ENCODE results near the gene PTPRN2. TPM values are rescaled to one million over a fixed set of nuclear protein-coding genes. Genes with fewer than 3 reads are reported as not detected.
"Not testable (repeated sequence)": the region's sequence is repeated elsewhere in the genome, so short reads cannot be mapped to it uniquely, and the experiment has no call there.

Gene PTPRN2
- total and polyA plus RNA-seq, 7 donors = 3.2 to 7.1 (median 5.5) TPM

DNA sequence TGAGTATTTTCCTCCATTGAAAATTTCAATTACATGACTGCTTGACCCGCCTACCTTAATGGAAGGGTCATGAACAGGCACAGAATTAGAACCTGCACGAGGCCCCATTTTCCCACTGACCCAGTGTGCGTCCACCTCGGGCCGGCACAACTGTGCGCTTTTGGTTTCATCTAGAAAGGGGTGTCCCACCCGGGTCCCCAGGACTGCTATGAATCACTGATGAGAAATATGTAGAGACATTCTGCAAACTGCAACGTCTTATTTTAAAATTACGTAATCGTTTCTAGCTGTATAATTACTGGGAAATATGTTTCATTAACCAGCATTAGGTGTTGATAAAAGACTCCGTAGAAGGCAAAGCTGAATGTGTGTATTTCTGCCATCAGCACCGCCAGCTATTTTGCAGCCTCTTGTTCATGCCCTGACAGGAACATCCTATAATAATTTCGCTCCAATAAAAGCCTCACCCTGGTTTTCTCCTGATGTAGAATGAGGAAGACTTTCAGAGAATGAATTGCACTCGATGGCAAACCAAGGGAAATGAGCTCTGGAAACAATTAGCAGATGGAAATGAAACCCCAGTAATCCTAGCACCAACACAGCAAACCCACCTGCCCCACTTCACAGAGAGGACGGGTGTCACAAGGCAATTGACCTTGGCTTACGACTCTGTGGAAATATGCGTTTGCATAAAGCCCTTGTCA is 688.7 kb downstream of the PTPRN2 start:
- TF ChIP-seq EP300 (IDR thresholded peaks at IDR 0.05) (no peak), POLR2AphosphoS5 (IDR thresholded peaks at IDR 0.05) (no peak), POLR2A (IDR thresholded peaks at IDR 0.05) (no peak)
- TF ChIP-seq, protein P1, sequence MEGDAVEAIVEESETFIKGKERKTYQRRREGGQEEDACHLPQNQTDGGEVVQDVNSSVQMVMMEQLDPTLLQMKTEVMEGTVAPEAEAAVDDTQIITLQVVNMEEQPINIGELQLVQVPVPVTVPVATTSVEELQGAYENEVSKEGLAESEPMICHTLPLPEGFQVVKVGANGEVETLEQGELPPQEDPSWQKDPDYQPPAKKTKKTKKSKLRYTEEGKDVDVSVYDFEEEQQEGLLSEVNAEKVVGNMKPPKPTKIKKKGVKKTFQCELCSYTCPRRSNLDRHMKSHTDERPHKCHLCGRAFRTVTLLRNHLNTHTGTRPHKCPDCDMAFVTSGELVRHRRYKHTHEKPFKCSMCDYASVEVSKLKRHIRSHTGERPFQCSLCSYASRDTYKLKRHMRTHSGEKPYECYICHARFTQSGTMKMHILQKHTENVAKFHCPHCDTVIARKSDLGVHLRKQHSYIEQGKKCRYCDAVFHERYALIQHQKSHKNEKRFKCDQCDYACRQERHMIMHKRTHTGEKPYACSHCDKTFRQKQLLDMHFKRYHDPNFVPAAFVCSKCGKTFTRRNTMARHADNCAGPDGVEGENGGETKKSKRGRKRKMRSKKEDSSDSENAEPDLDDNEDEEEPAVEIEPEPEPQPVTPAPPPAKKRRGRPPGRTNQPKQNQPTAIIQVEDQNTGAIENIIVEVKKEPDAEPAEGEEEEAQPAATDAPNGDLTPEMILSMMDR (IDR thresholded peaks at IDR 0.05) = no peak
- Histone ChIP-seq H3K27me3 (peaks cover 0 to 3% (median 0%) of the 10 kb centered on the region in 3 donors), H3K36me3 (no peaks in the 10 kb centered on the region), H3K4me1 (no peaks in the 10 kb centered on the region), H3K4me3 (no peak overlapping the region), H3K9me3 (no peaks in the 10 kb centered on the region), H3K27ac (no peak overlapping the region)
- WGBS, 2 donors = 78 to 79% methylated on average over 17 of the region's 17 CpGs
- DNase-seq = no peak
- intact Hi-C loops (cut with DNase I) = no loop called here

DNA sequence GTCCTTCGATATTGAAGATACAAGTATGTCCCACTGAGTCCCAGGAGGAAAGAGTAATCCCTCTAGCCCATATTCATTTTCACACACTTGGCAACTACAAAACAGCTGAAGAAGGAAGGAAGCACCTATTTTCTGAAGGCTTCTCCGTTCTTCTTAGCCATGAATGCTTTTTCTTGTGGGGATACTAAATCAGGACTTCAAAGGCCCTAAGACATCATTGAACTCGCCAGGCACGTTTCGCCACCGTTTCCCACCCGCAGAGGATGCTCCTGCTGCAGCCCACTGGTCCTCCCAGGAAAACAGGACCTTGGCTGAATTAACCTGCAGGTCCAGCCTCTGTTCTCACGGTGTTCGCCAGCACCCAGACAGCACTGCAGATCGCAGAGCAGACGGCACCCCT is 689.4 kb downstream of the PTPRN2 start:
- WGBS, 2 donors = 85 to 91% methylated on average over 11 of the region's 11 CpGs
- no peaks in the 10 kb centered on the region for H3K9me3 ChIP-seq
- no peaks in the 10 kb centered on the region for H3K36me3 ChIP-seq
- no peak overlapping the region for H3K4me3 ChIP-seq
- intact Hi-C loops (cut with DNase I) = no loop called here
- DNase-seq = no peak
- TF ChIP-seq POLR2AphosphoS5 (IDR thresholded peaks at IDR 0.05) (no peak), EP300 (IDR thresholded peaks at IDR 0.05) (no peak), POLR2A (IDR thresholded peaks at IDR 0.05) (no peak)
- TF ChIP-seq, protein P1 (IDR thresholded peaks at IDR 0.05) = no peak
- H3K4me1 ChIP-seq = no peaks in the 10 kb centered on the region
- peaks cover 0 to 3% (median 0%) of the 10 kb centered on the region in 3 donors for H3K27me3 ChIP-seq
- no peak overlapping the region for H3K27ac ChIP-seq

DNA sequence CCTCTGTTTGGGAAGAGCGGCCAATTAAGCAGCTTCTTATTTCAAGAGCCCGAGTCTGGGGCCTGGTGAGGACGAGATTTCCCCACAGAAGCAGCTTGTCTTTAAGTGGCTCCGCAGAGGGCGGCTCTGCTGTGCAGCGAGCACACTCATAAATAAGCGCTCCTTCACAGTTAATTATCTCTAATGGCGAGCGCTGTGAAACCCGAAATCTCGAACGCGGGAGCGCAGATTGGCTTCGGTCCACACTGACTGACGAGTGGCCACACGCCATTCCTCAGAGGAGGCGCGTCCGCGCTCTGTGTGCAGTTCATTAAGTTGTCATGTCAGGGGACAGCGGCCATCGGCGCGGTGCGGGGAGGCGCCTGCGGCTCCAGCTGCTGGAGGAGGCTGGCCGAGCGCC is 689.9 kb downstream of the PTPRN2 start:
- peaks cover 0 to 3% (median 0%) of the 10 kb centered on the region in 3 donors for H3K27me3 ChIP-seq
- 92 to 94% methylated on average over 30 of the region's 30 CpGs for WGBS, 2 donors
- DNase-seq = no peak
- no peak for TF ChIP-seq EP300 (IDR thresholded peaks at IDR 0.05)
- no peak for TF ChIP-seq POLR2AphosphoS5 (IDR thresholded peaks at IDR 0.05)
- intact Hi-C loops (cut with DNase I) = no loop called here
- no peak overlapping the region for H3K27ac ChIP-seq
- no peaks in the 10 kb centered on the region for H3K9me3 ChIP-seq
- no peaks in the 10 kb centered on the region for H3K4me1 ChIP-seq
- no peak overlapping the region for H3K4me3 ChIP-seq
- H3K36me3 ChIP-seq = no peaks in the 10 kb centered on the region

DNA sequence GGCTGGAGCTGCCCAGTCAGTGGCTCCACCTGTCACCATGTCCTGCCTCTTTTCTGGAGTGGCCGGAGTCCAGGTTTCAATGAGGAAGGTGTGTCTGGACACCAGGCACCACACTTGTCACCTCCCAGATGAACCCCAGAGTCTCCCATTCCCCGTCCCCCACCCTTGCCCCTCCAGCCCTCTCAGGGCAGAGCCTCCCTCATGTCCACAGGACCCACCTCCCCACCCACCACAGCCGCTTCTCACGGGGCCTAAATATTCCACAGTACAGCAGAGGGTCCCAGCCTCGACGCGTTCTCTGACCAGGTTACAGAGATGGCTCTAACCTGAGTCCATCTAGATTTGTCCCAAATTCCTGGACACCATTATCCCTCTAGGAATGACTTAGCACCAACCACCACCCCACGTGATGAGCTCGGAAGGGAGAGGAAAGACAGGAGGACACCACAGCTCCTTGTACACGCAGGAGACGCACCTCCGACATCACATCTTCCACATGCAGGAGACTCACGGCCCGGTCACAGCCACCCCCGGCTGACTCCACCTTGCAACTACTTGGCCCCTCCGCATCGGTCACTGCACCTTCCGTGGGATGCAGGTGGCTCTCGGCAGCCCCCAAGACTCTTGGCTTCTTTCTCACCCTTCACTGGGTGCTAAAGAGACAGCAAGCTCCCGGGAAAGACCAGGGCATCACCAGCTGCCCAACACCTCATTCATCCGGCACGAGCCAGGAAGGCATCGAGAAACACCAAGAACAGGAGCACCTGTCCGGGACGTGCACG is 690.7 kb downstream of the PTPRN2 start:
- TF ChIP-seq POLR2A (IDR thresholded peaks at IDR 0.05) = no peak
- TF ChIP-seq EP300 (IDR thresholded peaks at IDR 0.05) = no peak
- 92% methylated on average over 26 of the region's 26 CpGs for WGBS, 2 donors
- H3K27me3 ChIP-seq = peaks cover 0 to 3% (median 0%) of the 10 kb centered on the region in 3 donors
- no peak overlapping the region for H3K27ac ChIP-seq
- no peaks in the 10 kb centered on the region for H3K9me3 ChIP-seq
- no peaks in the 10 kb centered on the region for H3K4me1 ChIP-seq
- intact Hi-C loops (cut with DNase I) = no loop called here
- no peaks in the 10 kb centered on the region for H3K36me3 ChIP-seq
- no peak for DNase-seq
- no peak overlapping the region for H3K4me3 ChIP-seq

DNA sequence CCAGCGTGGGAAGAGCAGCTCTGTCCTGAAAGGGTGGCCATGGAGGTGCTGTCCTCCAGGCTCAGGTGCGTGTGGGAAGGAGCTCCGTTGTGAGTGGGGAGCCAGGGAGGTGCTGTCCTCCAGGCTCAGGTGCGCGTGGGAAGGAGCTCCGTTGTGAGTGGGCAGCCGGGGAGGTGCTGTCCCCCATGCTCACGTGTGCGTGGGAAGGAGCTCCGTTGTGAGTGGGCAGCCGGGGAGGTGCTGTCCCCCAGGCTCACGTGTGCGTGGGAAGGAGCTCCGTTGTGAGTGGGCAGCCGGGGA is 691.3 kb downstream of the PTPRN2 start:
- H3K4me1 ChIP-seq; H3K4me3 ChIP-seq; DNase-seq; H3K27me3 ChIP-seq; H3K27ac ChIP-seq; H3K36me3 ChIP-seq; intact Hi-C loops (cut with DNase I); H3K9me3 ChIP-seq: not testable (repeated sequence)
- WGBS, 2 donors = 88 to 92% methylated on average over 15 of the region's 15 CpGs

DNA sequence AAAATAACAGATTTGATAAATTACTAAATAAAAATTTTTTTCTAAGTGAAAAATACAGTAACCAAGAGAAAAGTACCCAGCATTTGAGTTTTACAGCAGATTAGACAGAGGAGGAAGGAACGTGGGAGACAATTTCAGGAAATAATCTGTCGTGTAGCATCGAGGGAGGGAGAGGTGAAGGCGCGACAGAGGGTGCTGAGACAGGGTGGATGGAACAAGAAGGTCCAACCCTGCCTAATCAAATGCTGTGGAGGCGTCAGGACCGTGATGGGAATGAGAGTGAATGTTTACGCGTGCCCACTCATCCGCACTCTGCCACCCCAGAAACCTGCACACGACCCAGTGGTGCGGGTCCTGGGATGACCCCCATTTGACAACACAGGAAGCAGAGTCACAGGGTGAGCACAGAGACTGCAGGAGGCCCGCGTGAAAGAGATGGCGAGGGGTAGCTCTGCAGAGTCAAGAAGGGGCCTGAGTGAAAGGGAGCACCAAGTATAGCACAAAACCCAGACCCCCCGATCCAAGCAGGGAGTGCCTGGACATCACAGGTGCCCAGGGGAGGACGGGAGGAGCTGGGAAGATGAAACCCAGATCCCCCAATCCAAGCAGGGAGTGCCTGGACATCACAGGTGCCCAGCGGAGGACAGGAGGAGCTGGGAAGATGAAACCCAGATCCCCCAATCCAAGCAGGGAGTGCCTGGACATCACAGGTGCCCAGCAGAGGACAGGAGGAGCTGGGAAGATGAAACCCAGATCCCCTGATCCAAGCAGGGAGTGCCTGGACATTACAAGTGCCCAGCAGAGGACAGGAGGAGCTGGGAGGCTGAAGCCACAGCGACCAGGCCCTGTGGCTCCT is 691.9 kb downstream of the PTPRN2 start:
- no peak for TF ChIP-seq POLR2AphosphoS5 (IDR thresholded peaks at IDR 0.05)
- TF ChIP-seq, protein P1 (IDR thresholded peaks at IDR 0.05) = no peak
- no peak for TF ChIP-seq EP300 (IDR thresholded peaks at IDR 0.05)
- no peak for TF ChIP-seq POLR2A (IDR thresholded peaks at IDR 0.05)
- no peaks in the 10 kb centered on the region for H3K36me3 ChIP-seq
- no peak overlapping the region for H3K4me3 ChIP-seq
- intact Hi-C loops (cut with DNase I) = no loop called here
- DNase-seq = peak; percentile 53
- peaks cover 0 to 9% (median 0%) of the 10 kb centered on the region in 3 donors for H3K27me3 ChIP-seq
- no peaks in the 10 kb centered on the region for H3K9me3 ChIP-seq
- 81 to 82% methylated on average over 19 of the region's 19 CpGs for WGBS, 2 donors
- no peak overlapping the region for H3K27ac ChIP-seq
- H3K4me1 ChIP-seq = no peaks in the 10 kb centered on the region

DNA sequence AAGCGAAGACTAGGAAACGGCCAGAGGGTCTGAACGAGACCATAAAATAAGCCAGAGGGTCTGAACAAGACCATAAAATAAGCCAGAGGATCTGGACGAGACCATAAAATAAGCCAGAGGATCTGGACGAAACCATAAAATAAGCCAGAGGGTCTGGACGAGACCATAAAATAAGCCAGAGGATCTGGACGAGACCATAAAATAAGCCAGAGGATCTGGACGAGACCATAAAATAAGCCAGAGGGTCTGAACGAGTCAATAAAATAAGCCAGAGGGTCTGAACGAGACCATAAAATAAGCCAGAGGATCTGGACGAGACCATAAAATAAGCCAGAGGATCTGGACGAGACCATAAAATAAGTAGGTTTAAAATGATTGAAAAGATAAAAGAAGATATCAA is 692.5 kb downstream of the PTPRN2 start:
- H3K9me3 ChIP-seq; H3K36me3 ChIP-seq; H3K4me3 ChIP-seq; intact Hi-C loops (cut with DNase I); H3K27ac ChIP-seq; H3K27me3 ChIP-seq; DNase-seq; H3K4me1 ChIP-seq: not testable (repeated sequence)
- 61 to 72% methylated on average over 12 of the region's 12 CpGs for WGBS, 2 donors

Measured in sigmoid colon (tissue), 7 donors.